Hematopoietic multipotent progenitor cell treated with erythropoietin and hydrocortisone succinate and interleukin-3 and kit ligand, for 8 days (in vitro differentiated cells): Measurements from ENCODE around the gene GJB1.
"Not testable (repeated sequence)": the region's sequence is repeated elsewhere in the genome, so short reads cannot be mapped to it uniquely, and the experiment has no call there.

Source experiments
- DNase-seq: peaks from one replicate; pipeline ENCODE4 v3.0.0-alpha.2; 2015

GJB1 gene

GRCh38 chrX:71256856-71257255 is 33.8 kb downstream of the GJB1 start:
- no peak for DNase-seq

- not testable (repeated sequence) for DNase-seq
Observed at GRCh38 chrX:71268624-71269023, 45.6 kb downstream of the GJB1 start.

GRCh38 chrX:71269801-71270395 is 46.9 kb downstream of the GJB1 start:
- DNase-seq = no peak

- DNase-seq = not testable (repeated sequence)
Observed at GRCh38 chrX:71272313-71272712, 49.3 kb downstream of the GJB1 start.
